H54 (cell line): Measurements from ENCODE around the gene ACSL6.
A peak's percentile ranks its signal among the peaks of the same experiment; 100 is the strongest.

Experiments used
- DNase-seq: peaks from one replicate; pipeline ENCODE4 v3.0.0; 2011; ENCODE audit warnings: low spot score, mixed read lengths; ENCODE audit not compliant: insufficient read length
- FAIRE-seq: peaks from 3 replicates; lab custom pipeline; 2011; peaks lifted over from hg19 to GRCh38; lab: Jason Lieb, UNC
- POLR2A ChIP-seq: IDR thresholded peaks from 2 replicates; pipeline ENCODE4 v1.6.1; 2011; ENCODE audit warnings: low read depth, mild to moderate bottlenecking, low read length

Gene ACSL6

DNA sequence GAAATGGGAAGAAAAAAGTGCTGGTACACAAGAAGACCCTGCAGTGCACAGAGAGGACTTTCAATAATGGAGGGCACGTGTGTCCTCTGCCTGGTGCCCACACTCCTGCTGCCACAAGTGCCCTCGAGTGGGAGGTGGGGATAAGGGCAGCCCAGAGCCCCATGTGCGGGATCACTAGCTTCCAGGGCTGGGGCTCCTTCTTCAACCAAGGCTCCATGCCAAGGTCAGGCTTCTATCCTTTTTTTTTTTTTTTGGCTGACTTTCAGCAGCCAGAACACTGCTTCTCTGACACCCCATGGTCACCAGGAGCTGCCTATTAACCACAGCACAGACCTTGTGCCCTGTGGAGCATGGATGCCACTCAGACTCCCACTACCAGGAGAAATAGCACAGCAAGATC is 7.5 kb downstream of the ACSL6 start:
- TF ChIP-seq POLR2A: no peak
- DNase-seq: no peak
- no peak for FAIRE-seq

- no peak for FAIRE-seq
- DNase-seq: no peak
- no peak for TF ChIP-seq POLR2A
Observed at GRCh38 chr5:132003170-132003744, 8.2 kb downstream of the ACSL6 start.

DNA sequence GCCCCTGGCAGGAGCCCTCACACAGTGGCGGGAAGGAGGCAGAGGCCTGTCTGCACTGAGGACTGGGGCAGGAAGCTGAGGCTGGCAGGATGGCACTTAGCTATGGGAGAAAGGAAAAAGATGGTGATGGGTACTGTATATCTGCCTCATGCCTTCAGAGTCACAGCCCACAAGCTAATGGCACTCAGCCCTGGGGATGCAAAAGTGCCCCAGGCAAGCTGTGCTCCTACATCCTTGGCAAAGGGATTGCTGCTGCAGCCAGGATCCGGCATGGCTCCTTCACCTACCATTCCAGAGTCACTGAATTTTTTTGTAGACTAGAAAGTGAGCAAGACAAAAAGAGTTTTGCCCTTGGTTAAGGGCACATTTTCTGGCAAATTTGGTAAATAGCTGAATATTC is 8.7 kb downstream of the ACSL6 start:
- FAIRE-seq (no peak), DNase-seq (no peak)
- no peak for TF ChIP-seq POLR2A

DNA sequence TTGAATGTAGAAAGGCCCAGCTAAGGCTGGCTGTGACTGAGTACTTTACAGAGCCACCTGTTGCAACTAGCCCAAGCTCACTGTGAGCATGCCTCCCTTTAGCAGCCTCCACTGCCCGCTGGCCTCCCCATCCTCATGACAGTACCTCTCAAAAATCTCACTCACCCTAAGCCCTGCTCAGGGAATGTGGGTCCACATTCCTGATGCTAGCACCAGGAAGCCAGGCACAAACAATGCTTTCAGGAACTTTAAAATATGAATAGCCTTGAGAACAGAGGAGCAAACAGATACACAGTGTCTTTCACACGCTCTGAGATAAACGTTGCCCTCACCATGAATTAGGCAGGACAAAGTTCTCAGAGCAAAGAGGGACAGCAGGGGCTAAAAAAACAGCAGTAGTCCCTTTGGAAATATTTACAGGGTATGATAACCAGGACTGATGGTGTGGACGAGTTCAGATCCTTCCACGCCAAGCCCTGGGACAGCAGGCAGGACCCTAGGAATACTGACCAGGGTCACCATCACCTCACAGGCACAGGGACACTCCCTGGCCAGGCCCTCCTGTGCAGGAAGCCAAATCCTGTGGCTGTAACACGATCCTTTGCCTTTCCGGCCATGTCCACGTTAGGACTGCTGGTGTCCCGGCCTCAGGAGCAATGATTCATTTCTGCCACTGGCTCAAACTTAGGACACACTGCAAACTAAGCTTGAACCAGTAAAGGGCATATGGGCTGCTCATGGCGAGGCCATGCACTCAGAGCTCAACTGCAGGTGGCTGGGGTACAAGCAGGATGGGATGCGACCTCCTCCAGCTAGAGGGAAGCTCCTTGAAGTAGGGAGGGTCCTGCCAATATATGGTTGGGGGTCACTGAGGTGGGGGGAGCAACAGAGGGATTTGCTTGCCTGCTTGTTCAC is 9.6 kb downstream of the ACSL6 start:
- TF ChIP-seq POLR2A: no peak
- DNase-seq (peak; percentile 68), FAIRE-seq (no peak)

DNA sequence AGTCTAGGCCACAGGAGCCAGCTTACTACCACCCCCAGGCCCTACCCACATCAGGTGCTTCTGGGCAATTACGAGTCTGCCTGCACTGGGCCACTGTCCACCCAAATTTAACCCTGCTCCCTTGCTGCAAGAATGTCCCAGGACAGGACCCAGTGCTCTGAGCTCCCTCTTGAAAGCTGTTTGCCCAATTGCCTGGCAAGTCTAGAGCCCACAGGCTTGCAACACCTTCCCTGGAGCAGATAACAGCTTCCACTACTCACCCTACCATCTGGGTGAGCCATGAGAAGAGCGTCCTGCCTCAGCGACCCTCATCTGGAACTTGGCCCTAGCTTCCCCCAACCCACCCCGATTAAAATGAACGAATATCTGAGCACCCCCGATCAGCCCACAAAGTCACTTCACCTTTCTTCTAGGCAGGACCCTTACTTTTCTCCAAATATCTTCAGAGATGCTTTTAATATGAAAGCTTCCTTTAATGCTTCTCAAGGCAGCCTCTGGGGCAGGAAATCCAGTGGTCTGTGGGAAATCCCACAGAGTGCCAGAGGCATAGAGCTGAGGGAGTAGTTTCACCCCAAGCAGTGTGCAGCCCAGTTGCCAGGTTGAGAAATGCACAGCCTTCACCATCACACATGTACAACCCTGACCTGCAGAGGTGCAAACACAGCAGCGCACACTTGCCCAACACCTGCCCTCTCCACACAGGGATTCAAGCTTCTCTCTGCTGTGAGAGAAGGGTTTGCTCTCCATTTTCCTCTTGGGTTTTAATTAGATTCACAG is 10.6 kb downstream of the ACSL6 start:
- DNase-seq (no peak), FAIRE-seq (no peak)
- TF ChIP-seq POLR2A: no peak

DNA sequence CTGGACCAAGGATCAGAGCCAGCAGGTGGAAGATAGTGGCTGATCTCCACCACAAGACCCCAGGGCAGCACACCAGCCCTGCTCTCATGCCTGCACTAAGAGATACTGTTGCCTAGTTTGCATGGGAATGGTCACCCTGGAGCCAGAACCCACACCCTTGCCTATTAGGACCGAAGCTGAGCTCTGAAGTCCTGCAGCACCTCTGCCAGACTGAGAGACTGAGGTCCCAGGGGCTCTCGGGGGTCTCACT is 11.3 kb downstream of the ACSL6 start:
- no peak for TF ChIP-seq POLR2A
- DNase-seq (no peak), FAIRE-seq (no peak)

DNA sequence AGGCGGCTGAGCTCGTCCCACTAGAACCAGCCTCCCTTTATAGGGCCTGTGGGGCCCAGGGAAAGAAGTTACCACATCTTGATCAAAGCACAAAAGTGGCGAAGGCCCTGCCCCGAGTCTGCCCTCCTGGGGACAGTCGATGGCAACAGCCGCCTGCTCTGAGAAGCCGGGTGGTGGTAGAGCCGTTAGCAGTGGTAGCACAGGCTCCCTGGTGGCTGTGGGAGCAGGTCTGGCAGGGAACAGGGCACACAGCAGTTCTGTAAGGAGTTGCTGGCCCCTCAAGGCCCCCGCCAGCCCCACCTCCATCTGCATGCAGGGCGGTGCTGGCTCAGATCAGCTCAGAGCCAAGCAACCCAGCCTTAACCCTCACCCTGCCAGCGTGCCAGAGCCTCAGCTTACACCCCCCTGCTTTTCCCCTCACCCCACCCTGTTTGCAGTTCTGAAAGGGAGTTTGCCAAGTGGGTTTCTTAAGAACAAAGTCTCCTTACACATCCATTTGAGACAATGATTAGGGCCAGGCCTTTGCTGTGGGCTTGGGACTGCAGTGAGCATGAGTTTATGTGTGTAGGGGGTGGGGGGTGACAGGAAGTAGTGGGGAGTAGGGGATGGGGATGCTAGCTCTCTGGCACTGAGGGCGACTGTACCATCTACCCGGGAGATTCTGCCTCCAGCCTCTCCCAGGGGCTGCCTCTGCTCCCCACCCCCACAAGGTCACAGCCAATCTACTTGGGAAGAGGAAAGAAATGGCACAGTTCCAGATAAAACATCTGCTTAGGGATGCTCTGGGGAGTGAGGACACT is 11.8 kb downstream of the ACSL6 start:
- DNase-seq (no peak), FAIRE-seq (no peak)
- TF ChIP-seq POLR2A: no peak

- no peak for TF ChIP-seq POLR2A
- DNase-seq (no peak), FAIRE-seq (no peak)
Observed at GRCh38 chr5:131999041-131999440, 12.4 kb downstream of the ACSL6 start.

GRCh38 chr5:131998431-131999040 is 12.9 kb downstream of the ACSL6 start:
- FAIRE-seq (no peak), DNase-seq (no peak)
- TF ChIP-seq POLR2A: no peak

GRCh38 chr5:131997727-131998117 is 13.7 kb downstream of the ACSL6 start:
- TF ChIP-seq POLR2A: no peak
- DNase-seq: no peak
- FAIRE-seq: no peak

GRCh38 chr5:131997026-131997726 is 14.3 kb downstream of the ACSL6 start:
- no peak for TF ChIP-seq POLR2A
- no peak for FAIRE-seq
- DNase-seq: no peak

DNA sequence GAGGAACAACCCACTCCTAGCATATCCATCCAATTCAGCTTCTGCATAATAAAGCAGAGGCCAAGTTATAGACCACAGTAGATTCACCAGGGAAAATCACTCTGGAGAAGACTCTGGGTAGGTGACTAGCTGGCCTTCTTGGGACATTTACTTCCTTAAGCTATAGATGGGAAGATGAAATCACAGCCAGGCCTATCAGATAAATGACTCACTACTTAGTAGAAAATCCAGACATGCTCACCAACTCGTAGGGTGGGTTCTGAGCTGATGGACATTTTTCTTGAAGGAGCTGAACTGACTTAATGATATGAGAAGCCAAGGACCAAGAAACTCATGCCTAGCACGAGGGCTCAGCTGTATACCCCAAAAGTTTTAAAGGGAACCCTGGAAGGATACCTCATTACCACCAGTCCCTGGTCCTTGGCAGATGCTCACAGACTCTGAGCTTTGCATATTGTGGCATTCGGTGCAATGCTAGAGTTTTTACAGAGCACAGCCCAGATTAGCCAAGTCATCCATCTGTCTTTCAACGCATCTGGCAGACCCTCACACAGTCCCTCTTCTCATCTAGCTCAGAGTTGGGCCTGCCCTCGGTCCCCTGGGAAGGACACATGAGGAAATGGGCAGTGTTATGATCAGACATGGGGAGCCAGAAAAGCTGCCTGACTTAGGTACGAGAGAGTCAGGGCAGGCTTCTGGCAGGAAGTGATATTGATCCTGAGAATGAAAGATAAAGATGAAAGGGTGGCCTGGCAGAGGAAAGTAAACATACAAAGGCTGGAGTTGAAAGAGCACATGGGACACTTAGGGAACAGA is 15.0 kb downstream of the ACSL6 start:
- FAIRE-seq (no peak), DNase-seq (no peak)
- TF ChIP-seq POLR2A: no peak
